Measurements from ENCODE around the gene ROCK2.

Gene ROCK2

GRCh38 chr2:11154016-11154922 lies 190.2 kb downstream of the ROCK2 start:
- DNase-seq (ENCODE audit: low spot score) = no peak

GRCh38 chr2:11152591-11152990 lies 191.8 kb downstream of the ROCK2 start:
- no peak for DNase-seq (ENCODE audit: low spot score)

- no peak for DNase-seq (ENCODE audit: low spot score)
These were observed 197.2 kb downstream of the ROCK2 start for GRCh38 chr2:11147263-11147662.

- DNase-seq (ENCODE audit: low spot score) = no peak
These were observed 198.4 kb downstream of the ROCK2 start for GRCh38 chr2:11146076-11146475.

- DNase-seq (ENCODE audit: low spot score) = no peak
These were observed 199.1 kb downstream of the ROCK2 start for GRCh38 chr2:11145350-11145749.

GRCh38 chr2:11144738-11145079 lies 199.7 kb downstream of the ROCK2 start:
- no peak for DNase-seq (ENCODE audit: low spot score)

- DNase-seq (ENCODE audit: low spot score) = no peak
These were observed 200.2 kb downstream of the ROCK2 start for GRCh38 chr2:11144077-11144737.

GRCh38 chr2:11142987-11143386 lies 201.4 kb downstream of the ROCK2 start:
- DNase-seq (ENCODE audit: low spot score) = no peak

GRCh38 chr2:11142330-11142729 lies 202.1 kb downstream of the ROCK2 start:
- no peak for DNase-seq (ENCODE audit: low spot score)

- DNase-seq (ENCODE audit: low spot score) = no peak
These were observed 203.1 kb downstream of the ROCK2 start for GRCh38 chr2:11141319-11141718.

- DNase-seq (ENCODE audit: low spot score) = no peak
These were observed 203.9 kb downstream of the ROCK2 start for GRCh38 chr2:11140492-11140891.

GRCh38 chr2:11134349-11134748 lies 210.1 kb downstream of the ROCK2 start:
- no peak for DNase-seq (ENCODE audit: low spot score)

GRCh38 chr2:11133936-11134320 lies 210.5 kb downstream of the ROCK2 start:
- no peak for DNase-seq (ENCODE audit: low spot score)

- no peak for DNase-seq (ENCODE audit: low spot score)
These were observed 211.0 kb downstream of the ROCK2 start for GRCh38 chr2:11133238-11133935.

- DNase-seq (ENCODE audit: low spot score) = no peak
These were observed 212.3 kb downstream of the ROCK2 start for GRCh38 chr2:11132036-11132671.

- DNase-seq (ENCODE audit: low spot score) = no peak
These were observed 213.1 kb downstream of the ROCK2 start for GRCh38 chr2:11131166-11131920.
